A549 (cell line): ENCODE results near the gene PER1. TPM values are rescaled to one million over a fixed set of nuclear protein-coding genes. Genes with fewer than 3 reads are reported as not detected.

Experiments
- ATOH8 ChIP-seq: fragments of 250-450 bp; sonication (Bioruptor Pico); IDR thresholded peaks from 2 replicates; pipeline ENCODE4 v1.5.0; 2020; ENCODE audit warnings: low read depth, mild to moderate bottlenecking, moderate library complexity
- BCL3 ChIP-seq: fragments of >200 bp; sonication (Bioruptor Twin); formaldehyde crosslinking; IDR thresholded peaks from 3 replicates; pipeline ENCODE4 v1.6.1; 2016
- CBX8 ChIP-seq: fragments of 200-600 bp; sonication (generic); IDR thresholded peaks from 2 replicates; pipeline ENCODE4 v1.6.1; 2016
- CEBPB ChIP-seq, 2 experiments: fragments of >200 bp in 1 of 2; sonication (Bioruptor Twin) in 1 of 2; formaldehyde crosslinking in 1 of 2; IDR thresholded peaks; 2 replicates each; pipeline ENCODE4 v1.6.1; 2012 to 2016
- CHD2 ChIP-seq: fragments of 150-350 bp; IDR thresholded peaks from 2 replicates; pipeline ENCODE4 v1.6.1; 2014; ENCODE audit warnings: low read length; ENCODE audit not compliant: partially characterized antibody
- CHD4 ChIP-seq: fragments of 200-600 bp; sonication (generic); IDR thresholded peaks from 2 replicates; pipeline ENCODE4 v1.6.1; 2016; ENCODE audit warnings: antibody characterized with exemption, mild to moderate bottlenecking, borderline replicate concordance
- EHMT2 ChIP-seq: fragments of 200-600 bp; sonication (generic); IDR thresholded peaks from 2 replicates; pipeline ENCODE4 v1.6.1; 2016; ENCODE audit warnings: antibody characterized with exemption, low read depth, mild to moderate bottlenecking, moderate library complexity
- ELK1 ChIP-seq: fragments of 150-350 bp; IDR thresholded peaks from 2 replicates; pipeline ENCODE4 v1.6.1; 2014; ENCODE audit warnings: low read depth, mild to moderate bottlenecking, low read length
- EP300 ChIP-seq, 2 experiments: fragments of >200 bp; sonication (Bioruptor Twin); formaldehyde crosslinking; IDR thresholded peaks; 2 replicates in 1 of 2; 3 replicates in 1 of 2; pipeline ENCODE4 v1.6.1; 2016 to 2017
- ESRRA ChIP-seq: fragments of 150-350 bp; IDR thresholded peaks from 2 replicates; pipeline ENCODE4 v1.6.1; 2014; ENCODE audit warnings: mild to moderate bottlenecking, low read length, borderline replicate concordance
- FOSB ChIP-seq: fragments of 250-450 bp; sonication (Bioruptor Pico); IDR thresholded peaks from 2 replicates; pipeline ENCODE4 v1.5.0; 2020; ENCODE audit warnings: mild to moderate bottlenecking, moderate library complexity
- FOSL2 ChIP-seq, 2 experiments: fragments of 450-650 bp in 1 of 2; fragments of >200 bp in 1 of 2; sonication (Bioruptor Twin) in 1 of 2; formaldehyde crosslinking; IDR thresholded peaks; 2 replicates each; pipeline versions ENCODE4 v1.5.0 to v1.6.1; 2016 to 2020; ENCODE audit warnings: mild to moderate bottlenecking in 1 of 2, moderate library complexity in 1 of 2
- FOXS1 ChIP-seq: fragments of 250-450 bp; sonication (Bioruptor Pico); IDR thresholded peaks from 2 replicates; pipeline ENCODE4 v1.5.0; 2020; ENCODE audit warnings: mild to moderate bottlenecking, moderate library complexity
- GATA3 ChIP-seq: IDR thresholded peaks from 2 replicates; pipeline ENCODE4 v1.6.1; 2012; ENCODE audit warnings: borderline replicate concordance
- HDAC2 ChIP-seq: fragments of 200-600 bp; sonication (generic); IDR thresholded peaks from 2 replicates; pipeline ENCODE4 v1.6.1; 2016
- HEYL ChIP-seq: fragments of 250-450 bp; sonication (Bioruptor Pico); IDR thresholded peaks from 2 replicates; pipeline ENCODE4 v1.8.0; 2021; ENCODE audit warnings: mild to moderate bottlenecking, moderate library complexity
- HOXB13 ChIP-seq: fragments of 250-450 bp; sonication (Bioruptor Pico); IDR thresholded peaks from 2 replicates; pipeline ENCODE4 v1.5.0; 2020; ENCODE audit warnings: low read depth, mild to moderate bottlenecking, moderate library complexity
- HOXB5 ChIP-seq: fragments of 250-450 bp; sonication (Bioruptor Pico); IDR thresholded peaks from 2 replicates; pipeline ENCODE4 v1.5.0; 2020; ENCODE audit warnings: mild to moderate bottlenecking, moderate library complexity
- JUNB ChIP-seq: fragments of >200 bp; sonication (Bioruptor Twin); formaldehyde crosslinking; IDR thresholded peaks from 2 replicates; pipeline ENCODE4 v1.6.1; 2016
- KDM1A ChIP-seq: fragments of 200-600 bp; sonication (generic); IDR thresholded peaks from 2 replicates; pipeline ENCODE4 v1.6.1; 2016; ENCODE audit warnings: low read depth, mild to moderate bottlenecking
- KDM5A ChIP-seq: fragments of 200-600 bp; sonication (generic); IDR thresholded peaks from 2 replicates; pipeline ENCODE4 v1.6.1; 2016; ENCODE audit warnings: antibody characterized with exemption, mild to moderate bottlenecking
- MAZ ChIP-seq: fragments of 150-350 bp; IDR thresholded peaks from 2 replicates; pipeline ENCODE4 v1.6.1; 2014; ENCODE audit warnings: antibody characterized with exemption, low read depth, low read length, borderline replicate concordance
- NPAS2 ChIP-seq: fragments of 250-450 bp; sonication (Bioruptor Pico); IDR thresholded peaks from 2 replicates; pipeline ENCODE4 v1.8.0; 2022; ENCODE audit warnings: mild to moderate bottlenecking, moderate library complexity, borderline replicate concordance
- PBX3 ChIP-seq: IDR thresholded peaks from 2 replicates; pipeline ENCODE4 v1.6.1; 2012
- POLR2A ChIP-seq: IDR thresholded peaks from 2 replicates; pipeline ENCODE4 v1.6.1; 2012; ENCODE audit warnings: mild to moderate bottlenecking, low read length
- RAD21 ChIP-seq, 2 experiments: fragments of >200 bp in 1 of 2; sonication (Bioruptor Twin) in 1 of 2; formaldehyde crosslinking in 1 of 2; IDR thresholded peaks in 1 of 2; conservative IDR thresholded peaks in 1 of 2; 2 replicates in 1 of 2; 3 replicates in 1 of 2; pipeline ENCODE4 v1.6.1; 2012 to 2018; ENCODE audit warnings: inconsistent platforms in 1 of 2
- REST ChIP-seq: fragments of 200-600 bp; sonication (generic); IDR thresholded peaks from 2 replicates; pipeline ENCODE4 v1.6.1; 2016; ENCODE audit warnings: antibody characterized with exemption, mild to moderate bottlenecking, moderate library complexity
- RFX5 ChIP-seq: fragments of 450-650 bp; IDR thresholded peaks from 2 replicates; pipeline ENCODE4 v1.7.1; 2014; ENCODE audit warnings: antibody characterized with exemption, mild to moderate bottlenecking, moderate library complexity
- RNF2 ChIP-seq: fragments of 200-600 bp; sonication (generic); IDR thresholded peaks from 2 replicates; pipeline ENCODE4 v1.6.1; 2016; ENCODE audit warnings: low read depth, mild to moderate bottlenecking, antibody characterized with exemption, moderate library complexity, borderline replicate concordance
- SMC3 ChIP-seq: fragments of >200 bp; sonication (Bioruptor Twin); formaldehyde crosslinking; IDR thresholded peaks from 3 replicates; pipeline ENCODE4 v1.6.1; 2018; ENCODE audit warnings: inconsistent platforms
- SREBF2 ChIP-seq: fragments of 450-650 bp; IDR thresholded peaks from 2 replicates; pipeline ENCODE4 v1.6.1; 2014; ENCODE audit warnings: mild to moderate bottlenecking, moderate library complexity
- TP53 ChIP-seq: fragments of 250-450 bp; sonication (Bioruptor Pico); IDR thresholded peaks from 2 replicates; pipeline ENCODE4 v1.5.0; 2021; ENCODE audit warnings: mild to moderate bottlenecking, moderate library complexity
- ZFP36 ChIP-seq: fragments of 450-650 bp; IDR thresholded peaks from 2 replicates; pipeline ENCODE4 v1.6.1; 2014; ENCODE audit warnings: borderline replicate concordance; ENCODE audit not compliant: partially characterized antibody
- ZNF302 ChIP-seq: fragments of 250-450 bp; sonication (Bioruptor Pico); IDR thresholded peaks from 2 replicates; pipeline ENCODE4 v1.9.0; 2021; ENCODE audit warnings: inconsistent platforms, mild to moderate bottlenecking, moderate library complexity
- ZSCAN20 ChIP-seq: fragments of 250-450 bp; sonication (Bioruptor Pico); IDR thresholded peaks from 2 replicates; pipeline ENCODE4 v1.8.0; 2022; ENCODE audit warnings: mild to moderate bottlenecking, moderate library complexity
- polyA plus RNA-seq, 4 experiments: library from polyadenylated mRNA; depleted of rRNA in 3 of 4; stranded (reverse); fragments of >200 nt; fragmentation: RNase III in 1 of 4; extraction: RNeasy Plus Mini Kit Qiagen cat#74134 plus additional on column Dnase treatment in 1 of 4; gene quantifications; 2 replicates in 3 of 4; 3 replicates in 1 of 4; pipeline ENCODE4 v1.2.3, GENCODE V29; 2011 to 2017

Gene PER1
- polyA plus RNA-seq, 2 of the 4 experiments (the other 2 are of a cell fraction): 5.5 to 8.7 TPM

- TF ChIP-seq RAD21 (conservative IDR thresholded peaks at IDR 0.05 in 1 of 2, IDR thresholded peaks at IDR 0.05 in 1 of 2) (peak; percentile 58 to 75), RNF2 (no peak), NPAS2 (no peak), FOXS1 (CRISPR knock-in tag) (no peak), ZFP36 (no peak), CEBPB (IDR thresholded peaks at IDR 0.05) (0 out of 4 replicates have a peak, but pooled peaks of 1 of the 2 experiments have one; percentile 40), SREBF2 (peak; percentile 94), BCL3 (no peak), EHMT2 (no peak), JUNB (no peak), HDAC2 (no peak), GATA3 (no peak), CBX8 (no peak), FOSL2 (IDR thresholded peaks at IDR 0.05) (no peak), FOSL2 (CRISPR knock-in tag; IDR thresholded peaks at IDR 0.05) (no peak), ZNF302 (CRISPR knock-in tag) (no peak), HOXB5 (CRISPR knock-in tag) (no peak), KDM5A (0 out of 2 replicates have a peak, but pooled peaks have one; percentile 60), REST (no peak), CHD4 (no peak), CHD2 (no peak), ZSCAN20 (CRISPR knock-in tag) (no peak), TP53 (no peak), ATOH8 (CRISPR knock-in tag) (no peak), SMC3 (peak; percentile 72), ELK1 (no peak), HEYL (CRISPR knock-in tag) (no peak), FOSB (CRISPR knock-in tag) (no peak), KDM1A (no peak), HOXB13 (CRISPR knock-in tag) (no peak), MAZ (no peak), PBX3 (no peak), EP300 (IDR thresholded peaks at IDR 0.05) (no peak), ESRRA (0 out of 2 replicates have a peak, but pooled peaks have one; percentile 6), RFX5 (peak; percentile 18; the same call in 1 of the 2 replicates), POLR2A (no peak)
- TF ChIP-seq, all 56 proteins: peak for 12
Observed at GRCh38 chr17:8118769-8119580, 33.2 kb downstream of the PER1 start (continued).
